Osteoblast (primary cell): ENCODE measurements around the gene ZBTB18. TPM values are rescaled to one million over a fixed set of nuclear protein-coding genes. Genes with fewer than 3 reads are reported as not detected.

Experiments used
- DNase-seq: peaks from one replicate; pipeline ENCODE4 v3.0.0; 2011; ENCODE audit warnings: low spot score, mixed read lengths; ENCODE audit not compliant: insufficient read length; ENCODE audit errors: missing footprints
- H2AFZ ChIP-seq: 2 replicates; pipeline ENCODE4 v1.6.0; 2011; ENCODE audit warnings: mild to moderate bottlenecking, low read length
- H3K27ac ChIP-seq: 2 replicates; pipeline ENCODE4 v1.5.1; 2011; ENCODE audit warnings: mild to moderate bottlenecking, low read depth, low read length, moderate library complexity
- H3K27me3 ChIP-seq: 2 replicates; pipeline ENCODE4 v1.6.0; 2012; ENCODE audit warnings: mild to moderate bottlenecking, control low read depth, inconsistent platforms, low read length, moderate library complexity; ENCODE audit not compliant: insufficient read depth
- H3K36me3 ChIP-seq: 2 replicates; pipeline ENCODE4 v1.5.1; 2011; ENCODE audit warnings: mild to moderate bottlenecking, low read length, control low read depth, moderate library complexity; ENCODE audit not compliant: insufficient read depth
- H3K4me1 ChIP-seq: 2 replicates; pipeline ENCODE4 v1.5.1; 2011; ENCODE audit warnings: mild to moderate bottlenecking, low read length, control low read depth, moderate library complexity; ENCODE audit not compliant: insufficient read depth
- H3K4me2 ChIP-seq: 2 replicates; pipeline ENCODE4 v1.6.0; 2011; ENCODE audit warnings: mild to moderate bottlenecking, low read length; ENCODE audit not compliant: insufficient read depth
- H3K4me3 ChIP-seq: fragments of 200-600 bp; sonication (generic); 3 replicates; pipeline ENCODE4 v1.5.1; 2012; ENCODE audit warnings: mild to moderate bottlenecking, low read length, inconsistent platforms; ENCODE audit not compliant: insufficient read depth
- H3K79me2 ChIP-seq: 2 replicates; pipeline ENCODE4 v1.6.0; 2012; ENCODE audit warnings: mild to moderate bottlenecking, low read length, control low read depth, inconsistent platforms; ENCODE audit not compliant: insufficient read depth
- H3K9me3 ChIP-seq: 2 replicates; pipeline ENCODE4 v1.5.1; 2011; ENCODE audit warnings: low read depth, low read length, control low read depth
- H4K20me1 ChIP-seq: 2 replicates; pipeline ENCODE4 v1.6.0; 2012; ENCODE audit warnings: mild to moderate bottlenecking, low read length, control low read depth; ENCODE audit not compliant: insufficient read depth
- total RNA-seq: library from RNA; depleted of rRNA; stranded (reverse); fragments of >200 nt; gene quantifications from 2 replicates; pipeline ENCODE4 v1.2.3, GENCODE V29; 2012
- TF ChIP-seq, protein P1 (sequence below): IDR thresholded peaks from 2 replicates; pipeline ENCODE4 v1.5.1; 2011; ENCODE audit warnings: mild to moderate bottlenecking, low read depth, low read length, moderate library complexity; ENCODE audit errors: extremely low read depth

ZBTB18 gene
- total RNA-seq, 1 donor, result 10.5 TPM

DNA sequence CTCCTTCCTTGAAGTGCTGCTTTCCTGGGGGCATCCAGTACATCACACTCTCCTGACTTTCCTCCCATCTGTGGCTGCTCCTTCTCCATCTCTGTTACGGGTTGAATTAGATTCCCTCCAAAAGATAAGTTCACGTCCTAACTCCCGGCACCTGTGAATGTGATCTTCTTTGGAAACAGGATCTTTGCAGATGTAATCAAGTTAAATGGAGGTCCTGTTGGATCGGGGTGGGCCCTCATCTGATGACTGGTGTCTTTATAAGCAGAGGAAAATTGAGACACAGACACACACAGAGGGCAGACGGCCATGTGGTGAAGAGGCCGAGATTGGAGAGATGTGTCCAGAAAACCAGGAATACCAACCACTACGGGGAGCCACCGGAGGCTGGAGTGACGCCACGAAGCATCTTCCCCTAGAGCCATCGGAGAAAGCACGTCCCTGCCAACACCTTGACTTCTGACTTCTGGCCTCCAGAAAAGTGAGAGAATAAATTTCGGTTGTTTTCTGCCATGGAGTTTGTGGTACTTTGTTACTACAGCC is 36.0 kb downstream of the ZBTB18 start:
- peaks cover 24% of the 10 kb centered on the region for H3K27me3 ChIP-seq
- no peaks in the 10 kb centered on the region for H3K36me3 ChIP-seq
- H3K9me3 ChIP-seq, result no peaks in the 10 kb centered on the region
- H3K4me1 ChIP-seq, result peaks cover under 1% of the 10 kb centered on the region
- no peak overlapping the region for H3K4me2 ChIP-seq
- no peak overlapping the region for H2AFZ ChIP-seq
- H3K27ac ChIP-seq, result no peak overlapping the region
- no peak overlapping the region for H3K4me3 ChIP-seq
- H3K79me2 ChIP-seq, result no peaks in the 10 kb centered on the region
- TF ChIP-seq, protein P1, sequence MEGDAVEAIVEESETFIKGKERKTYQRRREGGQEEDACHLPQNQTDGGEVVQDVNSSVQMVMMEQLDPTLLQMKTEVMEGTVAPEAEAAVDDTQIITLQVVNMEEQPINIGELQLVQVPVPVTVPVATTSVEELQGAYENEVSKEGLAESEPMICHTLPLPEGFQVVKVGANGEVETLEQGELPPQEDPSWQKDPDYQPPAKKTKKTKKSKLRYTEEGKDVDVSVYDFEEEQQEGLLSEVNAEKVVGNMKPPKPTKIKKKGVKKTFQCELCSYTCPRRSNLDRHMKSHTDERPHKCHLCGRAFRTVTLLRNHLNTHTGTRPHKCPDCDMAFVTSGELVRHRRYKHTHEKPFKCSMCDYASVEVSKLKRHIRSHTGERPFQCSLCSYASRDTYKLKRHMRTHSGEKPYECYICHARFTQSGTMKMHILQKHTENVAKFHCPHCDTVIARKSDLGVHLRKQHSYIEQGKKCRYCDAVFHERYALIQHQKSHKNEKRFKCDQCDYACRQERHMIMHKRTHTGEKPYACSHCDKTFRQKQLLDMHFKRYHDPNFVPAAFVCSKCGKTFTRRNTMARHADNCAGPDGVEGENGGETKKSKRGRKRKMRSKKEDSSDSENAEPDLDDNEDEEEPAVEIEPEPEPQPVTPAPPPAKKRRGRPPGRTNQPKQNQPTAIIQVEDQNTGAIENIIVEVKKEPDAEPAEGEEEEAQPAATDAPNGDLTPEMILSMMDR, result no peak
- H4K20me1 ChIP-seq, result no peaks in the 10 kb centered on the region
- no peak for DNase-seq

DNA sequence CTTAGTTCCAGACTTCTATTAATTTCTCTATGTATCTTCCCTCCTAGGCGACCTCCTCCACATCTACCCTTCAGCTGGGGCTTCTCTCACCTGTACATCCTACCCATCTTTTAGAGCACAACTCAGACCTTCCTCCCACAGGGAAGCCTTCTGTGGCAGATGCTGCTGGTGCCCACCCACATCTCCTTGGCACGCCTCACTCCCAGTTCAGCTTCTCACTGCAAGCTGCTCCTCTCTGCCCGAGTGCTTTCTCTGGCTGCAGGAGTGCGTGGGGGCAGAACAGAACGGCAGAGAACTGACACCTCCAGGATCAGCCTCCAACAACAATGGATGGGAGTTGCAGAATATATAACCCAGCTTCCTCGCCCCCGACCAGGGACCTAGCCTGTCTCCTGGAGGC is 36.5 kb downstream of the ZBTB18 start:
- peaks cover 21% of the 10 kb centered on the region for H3K27me3 ChIP-seq
- TF ChIP-seq, protein P1, result no peak
- no peak for DNase-seq

DNA sequence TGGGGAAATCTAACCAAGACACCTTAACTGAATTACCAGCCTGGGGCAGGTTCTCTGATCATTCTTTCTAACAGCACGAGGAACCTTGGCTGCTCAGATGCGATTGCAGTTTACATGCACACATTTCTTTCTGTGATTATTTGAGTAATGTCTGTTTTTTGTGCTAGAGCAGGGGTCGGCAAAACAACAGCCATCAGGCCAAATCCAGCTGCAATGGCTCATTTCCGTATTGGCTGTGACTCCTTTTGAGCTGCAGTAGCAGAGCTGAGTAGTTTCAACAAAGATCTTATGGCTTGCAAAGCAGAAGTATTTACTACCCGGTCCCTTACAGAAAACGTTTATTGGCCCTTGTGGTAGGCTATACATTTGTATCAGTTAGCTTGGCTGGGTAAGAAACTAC is 37.1 kb downstream of the ZBTB18 start:
- TF ChIP-seq, protein P1, result no peak

More for the DNA sequence above, 36.5 kb downstream of the ZBTB18 start:
- no peak overlapping the region for H3K27ac ChIP-seq
- H4K20me1 ChIP-seq, result no peaks in the 10 kb centered on the region
- H3K36me3 ChIP-seq, result no peaks in the 10 kb centered on the region
- H3K4me1 ChIP-seq, result peaks cover 6% of the 10 kb centered on the region
- no peaks in the 10 kb centered on the region for H3K79me2 ChIP-seq
- H2AFZ ChIP-seq, result no peak overlapping the region
- H3K4me2 ChIP-seq, result no peak overlapping the region
- H3K9me3 ChIP-seq, result no peaks in the 10 kb centered on the region
- H3K4me3 ChIP-seq, result no peak overlapping the region

DNA sequence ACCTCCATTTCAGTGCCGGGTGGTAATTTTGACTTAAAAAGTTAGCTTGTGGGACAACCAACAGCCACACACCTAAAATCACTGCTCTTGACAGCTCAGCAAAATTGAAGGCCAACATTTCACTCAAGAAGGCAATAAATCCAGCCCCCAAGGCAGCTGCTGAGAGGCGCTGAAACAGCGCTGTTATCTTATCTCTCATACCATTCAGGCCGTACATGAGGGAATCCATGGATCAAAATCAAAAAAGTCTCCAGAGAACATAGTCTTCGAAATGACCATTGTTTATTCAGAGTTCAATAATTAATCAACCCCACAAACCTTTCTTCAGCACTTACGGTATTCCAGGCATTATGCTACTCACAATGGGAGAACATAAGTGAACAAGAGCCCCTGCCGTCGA is 38.5 kb downstream of the ZBTB18 start:
- Histone ChIP-seq H2AFZ (no peak overlapping the region), H3K27me3 (peaks cover 3% of the 10 kb centered on the region), H3K9me3 (no peaks in the 10 kb centered on the region), H3K4me2 (no peak overlapping the region), H4K20me1 (no peaks in the 10 kb centered on the region), H3K4me1 (peaks cover 7% of the 10 kb centered on the region), H3K79me2 (no peaks in the 10 kb centered on the region), H3K4me3 (no peak overlapping the region), H3K36me3 (no peaks in the 10 kb centered on the region), H3K27ac (no peak overlapping the region)
- DNase-seq, result no peak
- TF ChIP-seq, protein P1, result no peak

More for the DNA sequence above, 37.1 kb downstream of the ZBTB18 start:
- H3K36me3 ChIP-seq, result no peaks in the 10 kb centered on the region
- no peak for DNase-seq
- no peak overlapping the region for H3K4me2 ChIP-seq
- no peaks in the 10 kb centered on the region for H3K9me3 ChIP-seq
- peaks cover 7% of the 10 kb centered on the region for H3K4me1 ChIP-seq
- no peak overlapping the region for H3K27ac ChIP-seq
- H3K79me2 ChIP-seq, result no peaks in the 10 kb centered on the region
- H3K27me3 ChIP-seq, result peaks cover 15% of the 10 kb centered on the region
- H4K20me1 ChIP-seq, result no peaks in the 10 kb centered on the region
- H3K4me3 ChIP-seq, result no peak overlapping the region
- H2AFZ ChIP-seq, result no peak overlapping the region
